Naive thymus-derived CD4-positive, alpha-beta T cell (primary cell): ENCODE results near the gene IGFALS. TPM values are rescaled to one million over a fixed set of nuclear protein-coding genes. Genes with fewer than 3 reads are reported as not detected.

Experiments
- ATAC-seq: fragments of 150-1000 bp; cut with Tn5 transposase; 2 replicates; pipeline ENCODE4 v1.10.0; 2021; ENCODE audit warnings: mild to moderate bottlenecking, moderate library complexity
- CTCF ChIA-PET: fragments of 350-600 bp; sonication (Branson Sonifier 250); formaldehyde crosslinking; loops from one replicate; lab custom pipeline; 2021; ENCODE audit warnings: antibody characterized with exemption; lab: Charles Lee
- POLR2A ChIA-PET: fragments of 350-600 bp; sonication (Branson Sonifier 250); formaldehyde crosslinking; loops from one replicate; lab custom pipeline; 2021; ENCODE audit warnings: antibody characterized with exemption, inconsistent platforms; lab: Charles Lee
- DNase-seq, 9 donors: peaks; one replicate each; pipeline versions ENCODE4 v3.0.0 to v3.0.0-alpha.2; 2020 to 2022; ENCODE audit warnings: mixed read lengths in 1 of 9
- H3K27ac ChIP-seq: one replicate; pipeline ENCODE4 v1.7.0; 2013; ENCODE audit warnings: mild to moderate bottlenecking, low read depth, low read length, moderate library complexity
- H3K27me3 ChIP-seq, 2 donors: one replicate each; pipeline ENCODE4 v1.7.0; 2013; ENCODE audit warnings: low read length in 2 of 2, mild to moderate bottlenecking in 2 of 2, moderate library complexity in 2 of 2; ENCODE audit not compliant: control insufficient read depth in 2 of 2, insufficient read depth in 2 of 2
- H3K36me3 ChIP-seq, 3 experiments: 1 replicate in 2 of 3; 2 replicates in 1 of 3; pipeline ENCODE4 v1.7.0; 2013; ENCODE audit warnings: low read length in 3 of 3, mild to moderate bottlenecking in 3 of 3, moderate library complexity in 1 of 3; ENCODE audit not compliant: insufficient read depth in 3 of 3, control insufficient read depth in 2 of 3
- H3K4me1 ChIP-seq, 2 donors: one replicate each; pipeline ENCODE4 v1.7.0; 2013; ENCODE audit warnings: low read length in 2 of 2, mild to moderate bottlenecking in 2 of 2, moderate library complexity in 1 of 2; ENCODE audit not compliant: control insufficient read depth in 2 of 2, insufficient read depth in 2 of 2
- H3K4me3 ChIP-seq: 2 replicates; pipeline ENCODE4 v1.7.0; 2013; ENCODE audit warnings: mild to moderate bottlenecking, low read length
- H3K9me3 ChIP-seq, 3 experiments: 1 replicate in 2 of 3; 2 replicates in 1 of 3; pipeline ENCODE4 v1.7.0; 2013; ENCODE audit warnings: low read length in 3 of 3; ENCODE audit not compliant: control insufficient read depth in 2 of 3
- H3K27ac Mint-ChIP-seq, 9 donors: one replicate each; pipeline ENCODE4 v1.8.0; 2020 to 2022; ENCODE audit warnings: mixed read lengths in 9 of 9, mild to moderate bottlenecking in 8 of 9, moderate library complexity in 5 of 9, inconsistent platforms in 2 of 9
- H3K27me3 Mint-ChIP-seq, 5 donors: one replicate each; pipeline ENCODE4 v1.8.0; 2021 to 2022; ENCODE audit warnings: mixed read lengths in 5 of 5, mild to moderate bottlenecking in 1 of 5
- H3K36me3 Mint-ChIP-seq, 5 donors: one replicate each; pipeline ENCODE4 v1.8.0; 2020 to 2022; ENCODE audit warnings: mixed read lengths in 5 of 5, mild to moderate bottlenecking in 3 of 5, inconsistent platforms in 1 of 5
- H3K4me1 Mint-ChIP-seq, 7 donors: one replicate each; pipeline ENCODE4 v1.8.0; 2020 to 2022; ENCODE audit warnings: mixed read lengths in 7 of 7, mild to moderate bottlenecking in 3 of 7, inconsistent platforms in 1 of 7
- H3K4me3 Mint-ChIP-seq, 10 donors: one replicate each; pipeline ENCODE4 v1.8.0; 2020 to 2022; ENCODE audit warnings: mild to moderate bottlenecking in 10 of 10, mixed read lengths in 10 of 10, moderate library complexity in 6 of 10, inconsistent platforms in 2 of 10
- H3K9me3 Mint-ChIP-seq, 11 donors: one replicate each; pipeline ENCODE4 v1.8.0; 2020 to 2022; ENCODE audit warnings: mixed read lengths in 11 of 11, mild to moderate bottlenecking in 4 of 11, inconsistent platforms in 1 of 11, moderate library complexity in 1 of 11
- intact Hi-C, 2 donors: fragments of 100-400 bp; cut with micrococcal nuclease; formaldehyde crosslinking; loops; one replicate each; pipeline ENCODE4 v1.15.1; 2023
- polyA plus RNA-seq, 2 donors: library from polyadenylated mRNA; unstranded; fragments of 300-500 nt; fragmentation: Illumina TruSeq; gene quantifications; one replicate each; pipeline ENCODE4 v1.2.3, GENCODE V29; 2021
- total RNA-seq, 6 experiments: library from RNA in 5 of 6; stranded (reverse) in 5 of 6; gene quantifications; 1 replicate in 5 of 6; 2 replicates in 1 of 6; pipeline ENCODE4 v1.2.3 and lab custom pipeline; 2021 to 2026

Gene IGFALS
- total and polyA plus RNA-seq, 7 experiments from 2014 or later, result 0.19 to 1.5 (median 0.74) TPM; not detected in 1

DNA sequence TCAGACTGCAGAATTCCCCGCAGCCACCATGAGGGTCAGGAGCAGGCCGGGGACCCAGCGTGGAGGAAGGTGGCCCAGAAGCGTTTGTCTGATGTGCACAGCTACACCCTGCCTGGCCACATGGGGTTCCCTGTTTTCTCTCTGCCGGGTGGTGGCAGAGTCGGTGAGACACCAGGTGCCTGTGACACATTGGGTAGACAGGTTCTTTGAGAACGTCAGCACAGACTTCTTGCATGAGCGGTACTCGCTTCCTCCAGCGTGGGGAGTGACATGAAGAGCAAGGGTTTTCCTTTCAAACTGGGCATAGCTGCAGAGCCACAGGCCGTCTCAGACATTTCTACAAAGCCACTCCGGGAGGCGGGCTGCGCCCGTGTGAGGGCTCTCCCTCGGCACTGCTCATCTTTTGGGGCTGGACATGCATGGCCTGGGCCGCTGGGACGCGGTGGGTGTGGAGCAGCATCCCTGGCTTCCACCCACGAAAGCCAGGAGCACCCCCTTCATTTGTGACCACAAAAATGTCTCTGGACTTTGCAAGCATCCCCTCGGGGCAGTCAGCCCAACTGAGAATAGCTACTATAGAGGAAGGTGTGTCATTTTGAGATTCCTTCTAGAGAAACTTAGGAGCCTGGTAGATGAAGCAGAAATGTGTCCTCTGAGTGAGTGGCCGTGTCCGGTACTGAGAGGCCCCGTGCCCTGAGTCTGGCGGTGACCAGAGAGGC is 48.2 kb downstream of the IGFALS start:
- ATAC-seq (no peak), DNase-seq (no peak)
- CTCF ChIA-PET, result no interaction called here
- POLR2A ChIA-PET, result interaction anchor here (1.5 kb wide), 1 partner anchor 10 kb away, joined by 3 read pairs; no protein-coding TSS in a partner anchor
- H3K27ac Mint-ChIP-seq, result no peak overlapping the region
- peaks cover 5 to 88% (median 5%) of the 10 kb centered on the region in 3 experiments for H3K36me3 ChIP-seq
- no peaks in the 10 kb centered on the region for H3K9me3 ChIP-seq
- H3K9me3 Mint-ChIP-seq, result no peaks in the 10 kb centered on the region
- no peak overlapping the region for H3K4me3 Mint-ChIP-seq
- peaks cover 0 to 3% (median 0%) of the 10 kb centered on the region in 7 donors for H3K4me1 Mint-ChIP-seq
- H3K36me3 Mint-ChIP-seq, result peaks cover 0 to 13% (median 3%) of the 10 kb centered on the region in 5 donors
- intact Hi-C loops, result no loop called here
- H3K27me3 ChIP-seq, result no peaks in the 10 kb centered on the region
- no peaks in the 10 kb centered on the region for H3K4me1 ChIP-seq
- no peaks in the 10 kb centered on the region for H3K27me3 Mint-ChIP-seq
- H3K4me3 ChIP-seq, result no peak overlapping the region
- no peak overlapping the region for H3K27ac ChIP-seq

DNA sequence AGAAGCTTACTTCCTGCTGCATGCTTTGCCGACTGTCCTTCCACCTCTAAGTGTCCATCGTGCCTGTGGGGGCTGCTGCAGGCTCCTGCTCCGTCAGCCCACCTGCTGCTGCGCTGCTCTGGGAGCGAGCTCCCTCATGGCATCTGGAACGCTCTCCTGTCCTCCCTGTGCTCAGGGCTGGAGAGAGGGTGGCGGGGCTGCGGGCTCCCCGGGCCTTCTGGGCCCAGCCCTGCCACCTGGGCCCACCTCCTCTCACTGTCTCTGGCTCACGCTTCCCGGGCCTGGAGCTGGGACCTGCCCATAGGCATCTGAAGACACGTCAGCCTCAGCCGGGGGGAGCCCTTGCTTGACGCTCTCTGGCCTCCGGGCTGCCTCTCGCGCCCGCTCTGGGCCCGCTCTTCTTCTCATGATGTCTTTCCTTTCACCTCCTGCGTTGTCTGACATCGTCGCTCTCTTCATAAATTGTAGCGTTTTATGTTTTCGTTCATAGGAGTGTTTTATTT is 49.1 kb downstream of the IGFALS start:
- DNase-seq (no peak), ATAC-seq (no peak)
- H3K27ac ChIP-seq, result no peak overlapping the region
- H3K36me3 ChIP-seq, result peaks cover 5 to 86% (median 5%) of the 10 kb centered on the region in 3 experiments
- Mint-ChIP-seq H3K9me3 (no peaks in the 10 kb centered on the region), H3K4me3 (no peak overlapping the region), H3K27me3 (no peaks in the 10 kb centered on the region), H3K4me1 (peaks cover 0 to 3% (median 0%) of the 10 kb centered on the region in 7 donors), H3K27ac (no peak overlapping the region), H3K36me3 (peaks cover 0 to 13% (median 3%) of the 10 kb centered on the region in 5 donors)
- POLR2A ChIA-PET, result no interaction called here
- H3K4me3 ChIP-seq, result no peak overlapping the region
- CTCF ChIA-PET, result interaction anchor here (0.5 kb wide), 1 partner anchor 34 kb away, joined by 3 read pairs; no protein-coding TSS in a partner anchor
- H3K27me3 ChIP-seq, result no peaks in the 10 kb centered on the region
- intact Hi-C loops, result no loop called here
- no peaks in the 10 kb centered on the region for H3K4me1 ChIP-seq
- H3K9me3 ChIP-seq, result no peaks in the 10 kb centered on the region

DNA sequence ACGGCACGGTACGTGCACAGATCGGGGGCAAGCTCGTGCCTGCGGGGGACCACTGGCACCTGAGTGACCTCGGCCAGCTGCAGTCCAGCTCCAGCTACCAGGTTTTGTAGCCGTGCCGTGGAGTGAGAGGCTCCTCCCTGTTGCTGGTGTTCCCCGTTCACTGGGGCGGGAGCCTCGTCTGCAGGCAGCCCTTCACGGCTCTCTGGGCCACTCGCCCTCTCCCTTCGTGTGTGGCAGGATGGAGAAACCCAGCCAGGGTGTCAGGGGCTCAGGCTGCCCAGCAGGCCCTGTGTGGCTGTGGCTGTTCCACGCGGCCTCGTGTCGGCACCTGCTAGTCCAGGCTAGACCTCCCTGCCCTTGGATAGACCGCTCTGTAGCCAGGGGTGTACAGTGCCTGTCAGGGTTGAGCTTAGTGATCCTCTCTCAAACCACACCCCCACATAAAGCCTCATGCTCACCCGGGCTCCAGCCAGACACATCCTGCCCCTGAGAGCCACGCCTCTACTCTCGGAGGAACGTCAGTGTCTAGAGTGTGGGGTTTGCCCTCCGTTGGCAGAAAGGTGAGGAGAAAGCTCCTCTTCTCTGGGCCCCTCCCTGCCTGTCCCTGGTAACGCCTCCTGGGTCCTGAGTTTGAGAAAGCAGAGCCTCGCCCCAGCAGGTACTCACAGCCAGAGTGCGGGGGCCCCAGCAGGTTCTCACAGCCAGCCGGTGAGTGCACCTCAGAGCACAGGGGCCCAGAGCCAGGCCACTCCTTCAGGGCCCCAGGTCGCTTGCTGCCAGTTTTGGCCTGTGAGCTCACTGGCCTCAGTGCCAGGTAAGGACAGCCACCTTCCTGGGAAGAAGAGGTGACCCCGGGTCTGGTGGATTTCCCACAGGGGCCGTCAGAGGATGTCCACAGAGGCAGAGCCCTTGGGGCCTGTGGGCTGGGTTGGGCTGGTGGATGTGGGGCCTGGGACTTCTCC is 49.8 kb downstream of the IGFALS start:
- Mint-ChIP-seq H3K9me3 (no peaks in the 10 kb centered on the region), H3K27me3 (no peaks in the 10 kb centered on the region), H3K27ac (no peak overlapping the region), H3K36me3 (peaks cover 0 to 10% (median 3%) of the 10 kb centered on the region in 5 donors), H3K4me3 (no peak overlapping the region), H3K4me1 (peaks cover 0 to 3% (median 0%) of the 10 kb centered on the region in 7 donors)
- peaks cover 5 to 79% (median 5%) of the 10 kb centered on the region in 3 experiments for H3K36me3 ChIP-seq
- H3K9me3 ChIP-seq, result no peaks in the 10 kb centered on the region
- DNase-seq (no peak), ATAC-seq (no peak)
- no peaks in the 10 kb centered on the region for H3K4me1 ChIP-seq
- ChIA-PET CTCF (no interaction called here), POLR2A (interaction anchor here (0.6 kb wide), 1 partner anchor 188 kb away, joined by 3 read pairs; no protein-coding TSS in a partner anchor)
- intact Hi-C loops, result no loop called here
- H3K27ac ChIP-seq, result no peak overlapping the region
- no peaks in the 10 kb centered on the region for H3K27me3 ChIP-seq
- H3K4me3 ChIP-seq, result no peak overlapping the region

DNA sequence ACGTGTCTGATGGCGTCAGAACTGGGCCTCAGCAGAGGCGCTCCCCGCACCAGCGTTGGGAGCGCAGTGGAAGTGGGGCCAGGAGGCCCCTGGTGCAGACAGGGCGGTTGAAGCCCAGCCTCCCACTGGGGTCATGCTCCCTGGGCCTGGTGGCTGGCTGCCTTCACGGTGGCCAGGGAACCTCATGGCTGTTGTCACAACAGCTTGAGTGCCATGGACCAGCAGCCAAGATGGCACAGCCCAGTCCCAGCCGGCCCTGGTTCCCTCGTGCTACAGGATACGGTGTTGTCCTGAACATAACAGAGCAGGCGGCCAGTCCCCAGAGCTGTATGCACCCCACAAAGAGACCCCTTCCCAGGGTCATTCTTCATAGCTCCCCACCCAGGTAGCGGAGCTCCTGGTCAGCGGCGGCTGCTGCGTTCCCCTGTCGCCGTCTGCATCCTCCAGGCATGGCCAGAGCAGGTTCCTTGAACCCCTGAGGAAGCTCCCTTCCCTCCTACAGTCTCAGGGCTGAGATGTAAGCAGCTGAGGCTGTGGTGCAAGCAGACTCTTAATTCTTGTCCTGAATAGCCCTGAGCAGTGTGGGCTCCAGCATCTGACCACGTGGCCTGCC is 51.8 kb downstream of the IGFALS start:
- Mint-ChIP-seq H3K4me1 (peaks cover 0 to 3% (median 0%) of the 10 kb centered on the region in 7 donors), H3K27ac (no peak overlapping the region), H3K9me3 (no peaks in the 10 kb centered on the region), H3K27me3 (no peaks in the 10 kb centered on the region), H3K36me3 (peaks cover 0 to 10% (median 2%) of the 10 kb centered on the region in 5 donors), H3K4me3 (no peak overlapping the region)
- ChIA-PET CTCF (no interaction called here), POLR2A (no interaction called here)
- DNase-seq (no peak), ATAC-seq (no peak)
- intact Hi-C loops, result no loop called here
- Histone ChIP-seq H3K27ac (no peak overlapping the region), H3K4me1 (no peaks in the 10 kb centered on the region), H3K36me3 (peaks cover 0 to 59% (median 5%) of the 10 kb centered on the region in 3 experiments), H3K9me3 (no peaks in the 10 kb centered on the region), H3K4me3 (no peak overlapping the region), H3K27me3 (no peaks in the 10 kb centered on the region)

DNA sequence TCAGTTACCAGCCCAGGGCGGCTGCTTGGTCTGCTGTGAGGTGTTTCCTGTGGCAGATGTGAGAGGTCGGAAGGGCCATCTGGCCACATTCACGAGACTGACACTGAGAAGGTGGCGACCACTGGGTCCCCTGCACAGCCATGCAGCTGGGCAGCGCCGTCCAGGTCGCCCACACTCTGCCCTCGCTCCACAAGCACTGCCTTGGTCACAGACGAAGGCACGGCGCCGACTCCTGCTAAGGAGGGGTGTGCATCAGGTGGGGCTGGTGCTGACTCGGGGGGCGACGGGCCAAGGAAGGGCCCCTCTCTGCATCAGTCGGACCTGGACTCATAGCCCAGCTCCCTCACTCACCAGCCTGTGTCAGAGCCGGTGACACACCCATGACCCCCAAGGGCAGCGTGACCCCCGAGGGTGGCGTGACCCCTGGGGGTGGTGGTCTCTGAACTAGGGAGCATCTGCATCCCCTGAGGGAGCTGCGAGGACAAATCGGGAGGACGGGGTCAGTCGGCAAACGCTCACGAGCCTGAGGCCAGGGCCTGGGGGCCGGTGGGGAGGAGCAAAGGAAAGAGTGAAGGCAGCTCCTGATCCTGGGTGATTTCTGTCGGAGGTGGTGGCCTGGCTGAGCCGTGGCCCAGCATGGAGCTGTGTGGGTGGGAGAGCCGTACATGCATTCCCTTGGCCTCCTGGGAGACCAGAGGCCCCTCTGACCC is 52.6 kb downstream of the IGFALS start:
- H3K4me3 ChIP-seq, result no peak overlapping the region
- H3K9me3 ChIP-seq, result no peaks in the 10 kb centered on the region
- Mint-ChIP-seq H3K27me3 (no peaks in the 10 kb centered on the region), H3K27ac (no peak overlapping the region), H3K4me3 (no peak overlapping the region), H3K36me3 (peaks cover 0 to 10% (median 2%) of the 10 kb centered on the region in 5 donors), H3K4me1 (peaks cover 0 to 3% (median 0%) of the 10 kb centered on the region in 7 donors), H3K9me3 (no peaks in the 10 kb centered on the region)
- intact Hi-C loops, result no loop called here
- peaks cover 0 to 51% (median 5%) of the 10 kb centered on the region in 3 experiments for H3K36me3 ChIP-seq
- CTCF ChIA-PET, result no interaction called here
- POLR2A ChIA-PET, result no interaction called here
- H3K4me1 ChIP-seq, result no peaks in the 10 kb centered on the region
- DNase-seq (no peak), ATAC-seq (no peak)
- no peaks in the 10 kb centered on the region for H3K27me3 ChIP-seq
- H3K27ac ChIP-seq, result no peak overlapping the region
